ENCODE measurements around the gene AFM.

The AFM gene

GRCh38 chr4:73440653-73441052 is 40.9 kb upstream of the AFM start:
- in situ Hi-C loops (cut with HindIII; ENCODE audit: low pct_unique_long_range_greater_than_20kb, low sequenced_read_pairs): no loop called here
- no peak for DNase-seq (ENCODE audit: low read depth in 1 of 2, low spot score in 1 of 2)
- TF ChIP-seq JUND (IDR thresholded peaks at IDR 0.05; ENCODE audit: low read depth): no peak

GRCh38 chr4:73442275-73442674 is 39.3 kb upstream of the AFM start:
- in situ Hi-C loops (cut with HindIII; ENCODE audit: low pct_unique_long_range_greater_than_20kb, low sequenced_read_pairs): no loop called here
- no peak for DNase-seq (ENCODE audit: low read depth in 1 of 2, low spot score in 1 of 2)

GRCh38 chr4:73443224-73443623 is 38.3 kb upstream of the AFM start:
- in situ Hi-C loops (cut with HindIII; ENCODE audit: low pct_unique_long_range_greater_than_20kb, low sequenced_read_pairs): no loop called here
- no peak for DNase-seq (ENCODE audit: low read depth in 1 of 2, low spot score in 1 of 2)
- no peak for TF ChIP-seq JUND (IDR thresholded peaks at IDR 0.05; ENCODE audit: low read depth)

More at GRCh38 chr4:73442275-73442674, 39.3 kb upstream of the AFM start:
- no peak for TF ChIP-seq JUND (IDR thresholded peaks at IDR 0.05; ENCODE audit: low read depth)

GRCh38 chr4:73445383-73446335 is 35.9 kb upstream of the AFM start:
- in situ Hi-C loops (cut with HindIII; ENCODE audit: low pct_unique_long_range_greater_than_20kb, low sequenced_read_pairs): no loop called here
- no peak for DNase-seq (ENCODE audit: low read depth in 1 of 2, low spot score in 1 of 2)
- no peak for TF ChIP-seq JUND (IDR thresholded peaks at IDR 0.05; ENCODE audit: low read depth)

DNA sequence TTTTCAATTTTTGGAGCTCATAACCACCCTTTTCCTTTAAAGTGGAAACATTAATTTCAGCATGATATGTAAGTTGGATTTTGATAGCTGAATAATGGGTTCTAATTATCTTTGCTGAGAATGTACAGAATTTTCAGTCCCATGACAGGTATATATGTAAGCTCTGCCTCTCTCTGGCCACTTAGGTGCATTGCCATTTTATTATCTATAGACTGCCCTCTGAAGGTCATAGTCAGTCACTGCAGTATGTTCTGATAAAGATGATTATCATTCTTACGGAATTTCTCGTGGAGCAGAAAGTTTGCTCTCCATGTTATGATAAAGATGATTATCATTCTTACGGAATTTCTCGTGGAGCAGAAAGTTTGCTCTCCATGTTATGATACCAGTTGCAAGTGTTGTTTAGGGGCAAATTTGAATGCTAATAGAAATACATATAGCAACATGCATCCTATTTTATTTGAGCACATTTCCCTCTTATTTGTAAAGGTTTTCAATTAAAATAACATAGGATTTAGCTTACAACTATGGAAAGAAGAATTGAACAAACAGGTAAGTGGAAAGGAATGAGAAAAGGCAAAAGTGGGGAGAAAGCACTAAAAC is 35.1 kb upstream of the AFM start:
- peak; percentile 14 to 67 for DNase-seq (ENCODE audit: low read depth in 1 of 2, low spot score in 1 of 2)

GRCh38 chr4:73447671-73448070 is 33.9 kb upstream of the AFM start:
- in situ Hi-C loops (cut with HindIII; ENCODE audit: low pct_unique_long_range_greater_than_20kb, low sequenced_read_pairs): no loop called here
- no peak for DNase-seq (ENCODE audit: low read depth in 1 of 2, low spot score in 1 of 2)
- no peak for TF ChIP-seq JUND (IDR thresholded peaks at IDR 0.05; ENCODE audit: low read depth)

More for the DNA sequence above, 35.1 kb upstream of the AFM start:
- in situ Hi-C loops (cut with HindIII; ENCODE audit: low pct_unique_long_range_greater_than_20kb, low sequenced_read_pairs): no loop called here
- no peak for TF ChIP-seq JUND (IDR thresholded peaks at IDR 0.05; ENCODE audit: low read depth)

- in situ Hi-C loops (cut with HindIII; ENCODE audit: low pct_unique_long_range_greater_than_20kb, low sequenced_read_pairs): no loop called here
- TF ChIP-seq JUND (IDR thresholded peaks at IDR 0.05; ENCODE audit: low read depth): no peak
- no peak for DNase-seq (ENCODE audit: low read depth in 1 of 2, low spot score in 1 of 2)
Measured at GRCh38 chr4:73448448-73449203, 32.9 kb upstream of the AFM start.

DNA sequence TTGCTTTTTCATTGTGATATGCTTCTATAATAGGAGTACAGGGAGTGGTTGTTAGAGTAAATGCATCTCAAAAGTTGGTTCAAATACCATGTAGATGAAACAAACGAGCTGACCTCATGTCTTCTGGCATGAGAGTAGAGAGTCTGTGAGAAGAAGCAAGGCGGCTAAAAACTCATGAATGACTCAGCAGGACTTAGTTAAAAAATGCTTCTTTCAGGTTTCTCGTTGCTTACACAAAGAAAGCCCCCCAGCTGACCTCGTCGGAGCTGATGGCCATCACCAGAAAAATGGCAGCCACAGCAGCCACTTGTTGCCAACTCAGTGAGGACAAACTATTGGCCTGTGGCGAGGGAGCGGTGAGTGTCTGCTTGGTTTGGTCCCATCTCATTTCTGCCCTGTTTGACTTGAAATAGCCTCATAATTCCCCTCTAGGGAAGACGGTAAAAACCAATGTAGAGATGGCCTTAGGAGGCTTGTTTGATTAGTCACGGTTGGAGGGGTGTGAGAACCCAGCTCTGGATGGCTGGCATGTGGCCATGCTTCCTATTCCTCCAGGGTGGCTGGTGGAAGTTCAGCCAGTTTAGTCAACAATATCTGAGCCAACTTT is 31.0 kb upstream of the AFM start:
- no peak for DNase-seq (ENCODE audit: low read depth in 1 of 2, low spot score in 1 of 2)
- no peak for TF ChIP-seq JUND (IDR thresholded peaks at IDR 0.05; ENCODE audit: low read depth)
- in situ Hi-C loops (cut with HindIII; ENCODE audit: low pct_unique_long_range_greater_than_20kb, low sequenced_read_pairs): no loop called here

DNA sequence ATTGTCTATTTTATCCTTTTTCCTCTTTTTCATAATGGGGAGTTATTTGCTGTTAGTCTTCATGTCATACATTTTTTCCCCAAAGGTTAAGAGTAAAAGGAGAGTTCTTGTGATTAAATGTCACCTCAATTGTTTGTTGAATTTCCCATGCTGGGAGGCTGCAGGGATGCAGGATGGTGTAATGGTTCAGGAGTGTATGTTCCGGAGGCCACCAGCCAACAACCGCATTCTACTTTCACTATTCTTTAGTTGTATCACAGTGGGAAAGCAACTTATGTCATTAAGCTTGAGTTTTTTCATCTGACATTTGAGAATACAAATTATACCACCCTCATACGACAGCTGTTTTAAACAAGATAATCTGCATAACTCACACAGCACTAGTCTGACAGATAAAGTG is 30.1 kb upstream of the AFM start:
- no peak for TF ChIP-seq JUND (IDR thresholded peaks at IDR 0.05; ENCODE audit: low read depth)
- DNase-seq (ENCODE audit: low read depth in 1 of 2, low spot score in 1 of 2): no peak
- in situ Hi-C loops (cut with HindIII; ENCODE audit: low pct_unique_long_range_greater_than_20kb, low sequenced_read_pairs): no loop called here

DNA sequence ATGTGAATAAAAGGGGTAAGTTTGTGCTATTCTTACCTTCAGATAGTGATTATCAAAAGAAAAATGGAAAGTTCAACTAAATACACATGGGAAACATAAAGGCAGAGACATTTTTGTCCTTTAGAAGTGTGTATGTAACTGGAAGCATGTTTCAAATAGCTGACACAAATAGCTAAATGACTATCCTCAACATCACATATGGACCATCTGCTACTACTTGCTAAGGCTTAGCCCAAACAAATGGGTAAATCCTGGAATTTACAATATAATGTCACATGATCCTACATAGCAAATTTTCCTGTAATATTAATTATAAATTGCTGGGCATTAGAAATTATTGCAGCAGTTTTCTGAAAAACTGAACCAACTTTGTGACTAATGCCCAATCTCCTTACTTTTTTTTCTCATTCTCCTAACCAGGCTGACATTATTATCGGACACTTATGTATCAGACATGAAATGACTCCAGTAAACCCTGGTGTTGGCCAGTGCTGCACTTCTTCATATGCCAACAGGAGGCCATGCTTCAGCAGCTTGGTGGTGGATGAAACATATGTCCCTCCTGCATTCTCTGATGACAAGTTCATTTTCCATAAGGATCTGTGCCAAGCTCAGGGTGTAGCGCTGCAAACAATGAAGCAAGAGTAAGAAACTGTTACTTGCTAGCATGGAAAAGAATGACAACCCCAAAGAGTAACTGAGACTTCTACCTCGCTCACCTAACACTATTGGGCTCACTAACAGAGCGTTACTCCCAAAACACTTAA is 29.4 kb upstream of the AFM start:
- in situ Hi-C loops (cut with HindIII; ENCODE audit: low pct_unique_long_range_greater_than_20kb, low sequenced_read_pairs): no loop called here
- DNase-seq (ENCODE audit: low read depth in 1 of 2, low spot score in 1 of 2): no peak
- TF ChIP-seq JUND (IDR thresholded peaks at IDR 0.05; ENCODE audit: low read depth): no peak

- DNase-seq (ENCODE audit: low read depth in 1 of 2, low spot score in 1 of 2): no peak
- TF ChIP-seq JUND (IDR thresholded peaks at IDR 0.05; ENCODE audit: low read depth): no peak
- in situ Hi-C loops (cut with HindIII; ENCODE audit: low pct_unique_long_range_greater_than_20kb, low sequenced_read_pairs): no loop called here
Measured at GRCh38 chr4:73452953-73453700, 28.4 kb upstream of the AFM start.

Data from T47D (cell line).